H9 (cell line): ENCODE data around the gene SPDYA. TPM values are rescaled to one million over a fixed set of nuclear protein-coding genes. Genes with fewer than 3 reads are reported as not detected.

Experiments used
- DNase-seq: peaks from one replicate; pipeline ENCODE4 v3.0.0-alpha.2; 2017
- H2AFZ ChIP-seq: one replicate; pipeline ENCODE4 v1.6.1; 2013; ENCODE audit warnings: mild to moderate bottlenecking, low read length, control low read depth, moderate library complexity
- H2AK5ac ChIP-seq: 2 replicates; pipeline ENCODE4 v1.6.1; 2013; ENCODE audit warnings: low read length, control low read depth, mixed read lengths; ENCODE audit not compliant: insufficient read length
- H2BK120ac ChIP-seq: one replicate; pipeline ENCODE4 v1.6.1; 2013; ENCODE audit warnings: low read depth, mild to moderate bottlenecking, low read length, control low read depth, inconsistent platforms; ENCODE audit not compliant: poor library complexity, severe bottlenecking
- H2BK12ac ChIP-seq: 2 replicates; pipeline ENCODE4 v1.6.1; 2013; ENCODE audit warnings: low read length, control low read depth, mixed read lengths, low read depth; ENCODE audit not compliant: insufficient read length
- H2BK15ac ChIP-seq: 2 replicates; pipeline ENCODE4 v1.6.1; 2013; ENCODE audit warnings: low read depth, low read length, control low read depth
- H2BK20ac ChIP-seq: one replicate; pipeline ENCODE4 v1.6.1; 2013; ENCODE audit warnings: low read depth, mild to moderate bottlenecking, low read length, control low read depth, inconsistent platforms; ENCODE audit not compliant: poor library complexity, severe bottlenecking
- H2BK5ac ChIP-seq: 2 replicates; pipeline ENCODE4 v1.6.1; 2013; ENCODE audit warnings: low read length, control low read depth, mixed read lengths; ENCODE audit not compliant: insufficient read length
- H3K14ac ChIP-seq: 2 replicates; pipeline ENCODE4 v1.6.1; 2013; ENCODE audit warnings: low read length, control low read depth; ENCODE audit not compliant: insufficient read depth
- H3K18ac ChIP-seq: 2 replicates; pipeline ENCODE4 v1.6.1; 2013; ENCODE audit warnings: low read depth, mild to moderate bottlenecking, mixed read lengths, low read length, control low read depth; ENCODE audit not compliant: insufficient read length
- H3K23ac ChIP-seq: 2 replicates; pipeline ENCODE4 v1.6.1; 2013; ENCODE audit warnings: low read length, control low read depth, mixed read lengths, low read depth; ENCODE audit not compliant: insufficient read length
- H3K23me2 ChIP-seq: 2 replicates; pipeline ENCODE4 v1.6.1; 2013; ENCODE audit warnings: low read depth, mild to moderate bottlenecking, mixed read lengths, low read length, control low read depth; ENCODE audit not compliant: insufficient read length, poor library complexity, severe bottlenecking
- H3K27ac ChIP-seq: 2 replicates; pipeline ENCODE4 v1.5.1; 2013; ENCODE audit warnings: low read length, control low read depth, mixed read lengths, low read depth; ENCODE audit not compliant: insufficient read length
- H3K27me3 ChIP-seq: 2 replicates; pipeline ENCODE4 v1.6.1; 2013; ENCODE audit warnings: low read length, control low read depth, inconsistent platforms; ENCODE audit not compliant: insufficient read depth
- H3K4ac ChIP-seq: 2 replicates; pipeline ENCODE4 v1.6.1; 2013; ENCODE audit warnings: low read depth, mild to moderate bottlenecking, control low read depth, inconsistent platforms, low read length, moderate library complexity
- H3K4me1 ChIP-seq: 2 replicates; pipeline ENCODE4 v1.6.1; 2013; ENCODE audit warnings: low read length, control low read depth, inconsistent platforms; ENCODE audit not compliant: insufficient read depth
- H3K4me2 ChIP-seq: 2 replicates; pipeline ENCODE4 v1.6.1; 2013; ENCODE audit warnings: low read length, control low read depth, mixed read lengths; ENCODE audit not compliant: insufficient read length, insufficient read depth
- H3K56ac ChIP-seq: 2 replicates; pipeline ENCODE4 v1.6.1; 2013; ENCODE audit warnings: low read depth, mild to moderate bottlenecking, mixed read lengths, low read length, control low read depth; ENCODE audit not compliant: insufficient read length
- H3K79me1 ChIP-seq: 2 replicates; pipeline ENCODE4 v1.6.1; 2013; ENCODE audit warnings: low read depth, mild to moderate bottlenecking, moderate library complexity, low read length, control low read depth, inconsistent platforms; ENCODE audit not compliant: insufficient read depth, poor library complexity, severe bottlenecking
- H3K79me2 ChIP-seq: 2 replicates; pipeline ENCODE4 v1.6.1; 2013; ENCODE audit warnings: low read length, control low read depth, inconsistent platforms; ENCODE audit not compliant: insufficient read depth
- H3K9ac ChIP-seq: 2 replicates; pipeline ENCODE4 v1.6.1; 2013; ENCODE audit warnings: low read length, control low read depth, mixed read lengths; ENCODE audit not compliant: insufficient read length; ENCODE audit errors: extremely low read depth
- H3K9me3 ChIP-seq: one replicate; pipeline ENCODE4 v1.6.1; 2013; ENCODE audit warnings: low read depth, low read length, inconsistent platforms; ENCODE audit not compliant: control insufficient read depth
- H3T11ph ChIP-seq: one replicate; pipeline ENCODE4 v1.6.1; 2013; ENCODE audit warnings: mild to moderate bottlenecking, low read length, control low read depth, inconsistent platforms
- H4K20me1 ChIP-seq: one replicate; pipeline ENCODE4 v1.6.1; 2013; ENCODE audit not compliant: control insufficient read depth, insufficient read length, insufficient read depth
- H4K5ac ChIP-seq: 2 replicates; pipeline ENCODE4 v1.6.1; 2013; ENCODE audit warnings: low read depth, mild to moderate bottlenecking, mixed read lengths, low read length, control low read depth; ENCODE audit not compliant: insufficient read length
- H4K8ac ChIP-seq: replicated peaks from 2 replicates; pipeline ENCODE4 v1.6.1; 2013; ENCODE audit warnings: low read length, control low read depth, mixed read lengths, low read depth; ENCODE audit not compliant: insufficient read length
- H4K91ac ChIP-seq: 2 replicates; pipeline ENCODE4 v1.6.1; 2013; ENCODE audit warnings: low read depth, mild to moderate bottlenecking, moderate library complexity, mixed read lengths, low read length, control low read depth; ENCODE audit not compliant: insufficient read length
- H3K27ac Mint-ChIP-seq, 3 experiments: 2 replicates in 2 of 3; 3 replicates in 1 of 3; pipeline ENCODE4 v1.8.0; 2020 to 2021; ENCODE audit warnings: mixed read lengths in 3 of 3, mild to moderate bottlenecking in 1 of 3, moderate library complexity in 1 of 3
- H3K27me3 Mint-ChIP-seq: 2 replicates; pipeline ENCODE4 v1.8.0; 2021; ENCODE audit warnings: low read depth, mild to moderate bottlenecking, moderate library complexity, mixed read lengths
- H3K36me3 Mint-ChIP-seq, 3 experiments: 2 replicates in 2 of 3; 3 replicates in 1 of 3; pipeline ENCODE4 v1.8.0; 2020 to 2021; ENCODE audit warnings: low read depth in 3 of 3, mixed read lengths in 3 of 3; ENCODE audit not compliant: insufficient read depth in 1 of 3
- H3K4me1 Mint-ChIP-seq, 2 experiments: 2 replicates each; pipeline ENCODE4 v1.8.0; 2020; ENCODE audit warnings: mixed read lengths in 2 of 2
- H3K4me3 Mint-ChIP-seq, 2 experiments: 2 replicates in 1 of 2; 3 replicates in 1 of 2; pipeline ENCODE4 v1.8.0; 2020 to 2021; ENCODE audit warnings: mild to moderate bottlenecking in 2 of 2, mixed read lengths in 2 of 2, moderate library complexity in 1 of 2
- H3K9me3 Mint-ChIP-seq, 2 experiments: 2 replicates in 1 of 2; 3 replicates in 1 of 2; pipeline ENCODE4 v1.8.0; 2020; ENCODE audit warnings: mild to moderate bottlenecking in 2 of 2, mixed read lengths in 2 of 2, moderate library complexity in 1 of 2
- CTCF ChIP-seq: fragments of 200-600 bp; sonication (generic); conservative IDR thresholded peaks from 3 replicates; pipeline ENCODE4 v1.8.0; 2021; ENCODE audit warnings: antibody characterized with exemption, mild to moderate bottlenecking
- total RNA-seq: library from RNA; stranded (reverse); gene quantifications from 2 replicates; pipeline ENCODE4 v1.2.1, GENCODE V29; 2021

Gene SPDYA
- total RNA-seq, 1 experiment from 2014 or later = 0.52 TPM

- Histone ChIP-seq H2BK120ac (no peak overlapping the region), H2BK20ac (no peak overlapping the region), H3K23me2 (no peaks in the 10 kb centered on the region), H3K9me3 (no peaks in the 10 kb centered on the region), H4K5ac (no peak overlapping the region), H4K8ac (no peak overlapping the region), H2AK5ac (no peak overlapping the region), H3K4me1 (no peaks in the 10 kb centered on the region), H3K4me2 (no peak overlapping the region), H3K79me1 (peaks cover 9% of the 10 kb centered on the region), H3K27ac (no peak overlapping the region), H3T11ph (no peak overlapping the region), H3K14ac (no peak overlapping the region), H3K18ac (no peak overlapping the region), H4K91ac (no peak overlapping the region), H4K20me1 (no peaks in the 10 kb centered on the region), H2AFZ (no peak overlapping the region), H2BK12ac (no peak overlapping the region), H3K4ac (no peak overlapping the region), H3K56ac (no peak overlapping the region), H3K79me2 (peaks cover 43% of the 10 kb centered on the region; the same call in 1 of the 2 replicates), H3K23ac (no peak overlapping the region), H2BK5ac (no peak overlapping the region), H3K9ac (no peak overlapping the region), H2BK15ac (no peak overlapping the region), H3K27me3 (no peaks in the 10 kb centered on the region)
- DNase-seq = no peak
- 0 out of 7 replicates have a peak overlapping the region, but pooled peaks of 1 of the 3 experiments have one; percentile 25 for H3K27ac Mint-ChIP-seq
- H3K9me3 Mint-ChIP-seq = peaks cover 0 to 2% of the 10 kb centered on the region in 2 experiments; a peak in 1 of 5 replicates
- no peak overlapping the region for H3K4me3 Mint-ChIP-seq
- no peaks in the 10 kb centered on the region for H3K27me3 Mint-ChIP-seq
- TF ChIP-seq CTCF = no peak
- peaks cover 2 to 13% (median 11%) of the 10 kb centered on the region in 3 experiments; a peak in 5 of 7 replicates for H3K36me3 Mint-ChIP-seq
- peaks cover 3 to 5% of the 10 kb centered on the region in 2 experiments; a peak in 3 of 4 replicates for H3K4me1 Mint-ChIP-seq
Measured at GRCh38 chr2:28768422-28768821, 42.2 kb upstream of the SPDYA start.
